Renal cortex interstitium (tissue), 11 donors: ENCODE measurements around the gene COX10. TPM values are rescaled to one million over a fixed set of nuclear protein-coding genes. Genes with fewer than 3 reads are reported as not detected.
"Not testable (repeated sequence)": the region's sequence is repeated elsewhere in the genome, so short reads cannot be mapped to it uniquely, and the experiment has no call there.

ENCODE experiments used
- DNase-seq, 11 donors: peaks; one replicate each; pipeline ENCODE4 v3.0.0-alpha.2; 2013; ENCODE audit warnings: low read depth in 9 of 11, low spot score in 4 of 11; ENCODE audit errors: extremely low read depth in 1 of 11
- polyA plus RNA-seq, 3 donors: library from polyadenylated mRNA; unstranded; fragments of 120-200 nt; gene quantifications; one replicate each; pipeline ENCODE4 v1.2.1, GENCODE V29; 2013; ENCODE audit not compliant: insufficient read length in 3 of 3

COX10 gene
- polyA plus RNA-seq, 3 donors = 15.4 to 19.0 (median 17.9) TPM

- DNase-seq = no peak
Observed at GRCh38 chr17:14214271-14214670, 145.0 kb downstream of the COX10 start.

GRCh38 chr17:14222611-14223010 lies 153.3 kb downstream of the COX10 start:
- no peak for DNase-seq

DNA sequence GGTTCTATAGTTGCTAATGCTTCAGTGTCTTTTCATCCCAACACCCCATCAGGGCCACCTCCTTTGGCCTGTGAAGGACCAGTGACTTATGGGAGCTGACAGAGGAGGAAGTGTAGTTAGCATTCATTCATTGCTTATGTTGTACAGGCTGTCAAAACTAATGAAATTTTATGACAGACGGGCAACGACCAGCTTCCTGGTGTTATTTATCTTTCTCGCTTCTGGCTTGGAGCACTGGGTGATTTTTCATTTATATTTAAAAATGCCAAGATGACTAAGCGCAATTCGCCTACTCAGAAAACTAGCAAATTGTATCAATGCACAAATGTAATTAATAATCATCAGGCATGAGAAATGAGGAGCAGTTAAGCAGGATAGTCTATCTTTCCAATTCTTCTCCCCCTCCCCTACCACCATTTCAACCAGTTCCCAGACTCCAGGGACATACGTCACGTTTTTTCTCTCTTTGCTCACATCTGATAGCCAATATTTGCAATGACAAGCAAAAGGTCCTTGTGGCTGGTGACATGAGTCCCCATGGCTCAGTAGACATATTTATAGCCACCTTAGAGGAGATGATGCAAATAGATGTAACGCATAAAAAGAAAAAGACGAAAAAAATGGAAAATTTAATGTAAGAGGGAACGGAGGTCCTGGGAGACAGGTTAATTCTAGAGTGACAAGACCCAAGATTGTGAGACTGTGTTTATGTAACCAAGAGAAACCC lies 156.1 kb downstream of the COX10 start:
- no peak for DNase-seq

- no peak for DNase-seq
Observed at GRCh38 chr17:14227052-14227451, 157.7 kb downstream of the COX10 start.

DNA sequence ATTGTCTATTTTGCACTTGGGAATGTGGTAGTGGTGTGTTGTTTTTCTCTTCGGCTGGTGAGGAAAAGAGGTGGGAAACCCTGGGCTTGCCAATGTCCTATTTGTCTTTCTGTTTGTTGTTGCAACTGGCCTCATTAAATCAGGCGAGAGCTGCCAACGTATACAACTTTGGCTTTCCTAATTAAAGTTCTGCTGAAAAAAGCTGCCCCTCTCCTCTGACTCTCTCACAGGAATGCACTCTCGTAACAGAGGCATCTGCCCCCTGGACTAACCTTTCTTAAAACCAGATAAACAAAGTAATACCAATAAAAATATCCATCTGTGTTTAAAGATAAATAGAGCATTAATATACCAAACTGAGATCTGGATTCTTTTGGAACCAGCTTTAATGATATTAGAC lies 159.6 kb downstream of the COX10 start:
- peak in 1 of 11 donors; percentile 33 for DNase-seq

DNA sequence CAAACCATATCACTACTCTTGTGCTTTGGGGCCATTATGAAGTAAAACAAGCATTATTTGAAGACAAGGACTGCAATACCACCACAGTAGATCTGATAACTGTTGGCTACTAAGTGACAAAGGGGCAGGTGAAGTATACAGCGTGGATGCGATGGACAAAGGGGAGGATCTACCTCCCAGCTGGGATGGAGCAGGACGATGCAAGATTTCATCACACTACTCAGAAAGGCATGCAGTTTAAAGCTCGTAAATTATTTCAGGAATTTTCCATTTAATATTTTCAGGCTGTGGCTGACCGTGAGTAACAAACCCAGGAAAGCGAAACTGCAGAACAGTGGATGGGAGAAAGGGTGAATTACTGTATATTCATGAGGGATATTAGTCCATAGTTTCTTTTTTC lies 161.9 kb downstream of the COX10 start:
- DNase-seq = not testable (repeated sequence)

DNA sequence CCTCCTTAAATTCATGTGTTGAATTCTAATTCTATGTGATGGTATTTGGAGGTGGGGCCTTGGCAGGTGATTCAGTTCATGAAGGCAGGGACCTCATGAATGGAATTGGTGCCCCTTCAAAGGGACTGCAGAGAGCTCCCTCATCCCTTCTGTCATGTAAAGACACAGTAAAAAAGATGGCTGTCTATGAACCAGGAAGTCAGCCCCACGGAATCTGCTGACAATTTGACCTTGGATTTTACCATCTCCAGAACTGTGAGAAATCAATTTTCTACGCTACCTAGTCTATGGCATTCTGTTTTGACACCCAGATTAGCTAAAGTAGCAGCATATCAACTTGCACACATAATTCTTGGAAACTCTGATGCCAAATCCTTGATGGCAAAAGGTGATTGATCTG lies 165.7 kb downstream of the COX10 start:
- DNase-seq = not testable (repeated sequence)

DNA sequence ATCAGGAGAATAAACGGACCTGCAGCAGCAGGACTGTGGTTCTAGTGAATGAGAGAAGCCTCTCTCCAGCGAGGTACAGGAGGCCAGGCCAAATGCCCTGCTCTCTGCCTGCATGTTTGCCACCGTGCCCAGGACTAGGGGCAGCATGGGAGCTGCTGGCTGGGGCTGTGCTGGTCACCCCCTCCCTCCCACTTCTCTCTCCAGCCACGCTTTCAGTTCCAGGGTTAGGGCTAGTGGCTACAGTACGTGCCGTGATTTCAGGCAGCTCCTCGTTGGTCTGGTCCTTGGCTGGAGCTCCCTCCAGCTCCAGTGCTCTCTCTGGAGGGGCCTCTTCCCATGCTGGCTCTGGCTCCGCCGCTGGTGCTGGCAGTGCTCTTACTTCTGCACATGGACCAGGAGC lies 166.7 kb downstream of the COX10 start:
- not testable (repeated sequence) for DNase-seq

- DNase-seq = not testable (repeated sequence)
Observed at GRCh38 chr17:14236762-14237161, 167.5 kb downstream of the COX10 start, which contains the start of gene CDRT15. TSS of gene CDRT15 (minus strand) at chr17:14236862. CDS start at chr17:14236833, 29 bp downstream.

DNA sequence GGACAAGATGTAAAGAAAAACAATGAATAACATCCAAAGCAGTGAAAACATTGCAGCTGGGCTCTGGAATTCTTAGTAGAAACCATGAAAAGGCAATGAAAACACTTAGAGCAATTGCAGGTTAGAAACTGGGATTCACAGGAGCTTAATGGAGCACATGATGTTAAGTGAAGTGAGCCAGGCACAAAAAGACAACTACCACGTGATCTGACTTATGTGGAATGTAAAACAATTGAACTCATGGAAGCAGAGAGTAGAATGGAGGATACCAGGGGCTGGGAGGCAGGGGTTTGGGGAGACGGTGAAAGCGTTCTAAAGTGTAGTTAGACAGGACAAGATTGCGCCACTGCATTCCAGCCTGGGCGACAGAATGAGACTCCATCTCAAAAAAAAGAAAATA lies 170.0 kb downstream of the COX10 start:
- DNase-seq = not testable (repeated sequence)

DNA sequence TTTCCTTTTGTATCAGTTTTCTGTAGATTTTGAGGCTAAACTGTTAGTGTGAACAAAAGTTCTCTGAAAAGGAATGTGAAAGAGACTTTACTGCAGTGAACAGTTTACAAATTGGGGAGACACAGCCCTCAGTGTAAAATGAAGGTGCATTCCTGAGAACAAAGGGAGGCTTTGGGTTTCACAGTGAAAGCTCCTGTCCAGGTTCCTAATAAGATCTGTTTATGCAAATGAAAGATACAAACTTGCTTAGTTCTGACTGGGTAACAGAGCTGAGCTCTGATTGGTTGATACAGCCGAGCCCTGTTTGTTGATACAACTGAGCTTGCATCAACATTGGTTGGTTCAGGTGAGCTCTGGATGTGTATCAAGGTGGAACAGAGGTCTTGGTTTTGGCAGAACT lies 175.7 kb downstream of the COX10 start:
- no peak for DNase-seq

- DNase-seq = no peak
Observed at GRCh38 chr17:14245629-14246028, 176.3 kb downstream of the COX10 start.

Other genes with a start within 250 kb of the COX10 start
- gene CDRT15, start 167.4 kb downstream of the COX10 start, polyA plus RNA-seq = 1 to 10 TPM in 1 of 3 donors, under 1 TPM in 2; 0.24 to 1.1 (median 0.39) TPM
- gene HS3ST3B1, start 231.6 kb downstream of the COX10 start, polyA plus RNA-seq = 10 to 100 TPM; 24.1 to 29.7 (median 25.7) TPM